GM19025 (cell line): ENCODE data around the gene AGPAT1.

Source experiments
- ATAC-seq: cut with Tn5 transposase; IDR thresholded peaks from one replicate; pipeline ENCODE4 v1.9.1; 2021; ENCODE audit warnings: mild to moderate bottlenecking, low read depth, moderate library complexity; ENCODE audit not compliant: unreplicated experiment

The AGPAT1 gene

GRCh38 chr6:32173051-32173727 is 2.7 kb downstream of the AGPAT1 start:
- ATAC-seq, result no peak

GRCh38 chr6:32171234-32171633 is 4.7 kb downstream of the AGPAT1 start:
- ATAC-seq, result no peak

GRCh38 chr6:32170294-32170693 is 5.6 kb downstream of the AGPAT1 start:
- ATAC-seq, result no peak

GRCh38 chr6:32168807-32169591 is 6.9 kb downstream of the AGPAT1 start:
- ATAC-seq, result no peak

GRCh38 chr6:32168350-32168749 is 7.5 kb downstream of the AGPAT1 start:
- ATAC-seq, result no peak

- ATAC-seq, result no peak
These were observed 8.1 kb downstream of the AGPAT1 start for GRCh38 chr6:32167761-32168262.

GRCh38 chr6:32167154-32167760 is 8.6 kb downstream of the AGPAT1 start:
- ATAC-seq, result no peak

- ATAC-seq, result no peak
These were observed 9.3 kb downstream of the AGPAT1 start for GRCh38 chr6:32166411-32167061.

- no peak for ATAC-seq
These were observed 11.6 kb downstream of the AGPAT1 start, which contains the start of gene EGFL8 for GRCh38 chr6:32164295-32164694. Gene EGFL8, plus strand, starts transcription at chr6:32164595. Its CDS starts 1,571 bp downstream, at chr6:32166166.

GRCh38 chr6:32163559-32164258 is 12.2 kb downstream of the AGPAT1 start:
- no peak for ATAC-seq

GRCh38 chr6:32158052-32158451 is 17.8 kb downstream of the AGPAT1 start:
- no peak for ATAC-seq

GRCh38 chr6:32156891-32157290 is 19.0 kb downstream of the AGPAT1 start:
- ATAC-seq, result no peak

GRCh38 chr6:32154514-32155161 is 21.2 kb downstream of the AGPAT1 start:
- no peak for ATAC-seq

- ATAC-seq, result no peak
These were observed 22.0 kb downstream of the AGPAT1 start, which contains the start of gene PPT2 for GRCh38 chr6:32153564-32154513. Gene PPT2, plus strand, starts transcription at chr6:32154141. Its CDS starts 454 bp downstream, at chr6:32154595.

GRCh38 chr6:32152769-32153563 is 22.9 kb downstream of the AGPAT1 start:
- ATAC-seq, result no peak

GRCh38 chr6:32151863-32152768 is 23.8 kb downstream of the AGPAT1 start, which contains the start of gene PRRT1:
Gene PRRT1, minus strand, starts transcription at chr6:32151939. Its CDS starts 112 bp downstream, at chr6:32151827.
- ATAC-seq, result no peak
